GM12873 (cell line): ENCODE results near the gene ATP1A4.

Experiments
- CTCF ChIP-seq: IDR thresholded peaks from 2 replicates; pipeline ENCODE4 v1.5.1; 2012; ENCODE audit warnings: low read depth, mild to moderate bottlenecking, moderate library complexity, low read length, control low read depth; ENCODE audit not compliant: insufficient read depth; ENCODE audit errors: missing control alignments

ATP1A4 gene

DNA sequence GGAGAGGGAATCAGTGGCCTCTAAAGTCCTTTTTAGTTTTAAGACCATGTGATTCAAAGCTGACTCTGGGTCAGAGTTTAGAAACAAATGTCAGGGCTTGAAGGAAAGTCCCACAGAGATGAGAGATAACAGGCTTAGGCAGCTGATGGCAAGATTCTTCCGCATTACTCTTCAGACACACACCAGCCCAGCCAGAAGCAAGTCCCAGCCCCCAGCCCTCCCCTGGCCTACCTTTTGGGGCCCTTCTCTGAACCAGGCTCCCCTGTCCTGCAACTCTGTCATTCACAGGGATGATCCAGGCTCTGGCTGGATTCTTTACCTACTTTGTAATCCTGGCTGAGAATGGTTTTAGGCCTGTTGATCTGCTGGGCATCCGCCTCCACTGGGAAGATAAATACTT lies 25.8 kb downstream of the ATP1A4 start:
- TF ChIP-seq CTCF: no peak

- no peak for TF ChIP-seq CTCF
Measured at GRCh38 chr1:160177667-160178066, 26.3 kb downstream of the ATP1A4 start.

DNA sequence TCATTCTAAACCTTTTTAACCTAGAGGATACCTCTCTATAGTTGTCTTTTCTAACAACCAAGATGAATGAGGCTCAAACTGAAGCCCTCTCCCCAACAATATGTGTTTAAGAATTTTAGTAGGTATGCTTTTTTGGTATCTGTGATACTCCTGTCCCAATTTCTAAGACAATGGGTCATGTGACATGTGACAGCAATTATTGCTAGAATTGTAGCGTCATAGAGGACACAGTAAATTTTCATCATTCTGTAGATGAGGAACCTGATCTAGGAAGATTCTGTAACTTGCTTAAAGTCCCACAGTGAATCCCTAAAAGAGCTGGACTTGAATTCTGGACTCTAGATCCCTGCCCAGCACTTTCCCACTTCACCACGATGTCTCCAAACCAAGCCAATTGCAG lies 27.3 kb downstream of the ATP1A4 start:
- no peak for TF ChIP-seq CTCF

DNA sequence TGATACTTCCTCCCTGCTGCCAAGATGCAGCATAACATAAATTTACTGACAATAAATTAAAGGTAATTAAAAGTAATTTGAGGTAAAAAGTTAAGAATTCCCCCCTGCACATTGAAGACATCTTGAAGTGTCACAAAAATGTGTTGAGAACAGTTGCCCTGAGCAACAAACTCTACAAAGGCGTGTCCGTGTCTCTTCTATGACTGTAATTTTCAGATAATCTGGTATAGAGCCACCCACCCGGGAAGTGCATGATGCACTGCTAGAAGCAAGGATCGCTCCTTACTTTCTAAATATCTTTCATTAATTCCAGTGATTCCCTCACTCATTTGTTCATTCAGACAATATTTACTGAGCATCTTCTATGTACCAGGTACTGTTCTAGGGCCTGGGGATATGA lies 27.9 kb downstream of the ATP1A4 start:
- TF ChIP-seq CTCF: no peak

- no peak for TF ChIP-seq CTCF
Measured at GRCh38 chr1:160186246-160186645, 34.8 kb downstream of the ATP1A4 start.

DNA sequence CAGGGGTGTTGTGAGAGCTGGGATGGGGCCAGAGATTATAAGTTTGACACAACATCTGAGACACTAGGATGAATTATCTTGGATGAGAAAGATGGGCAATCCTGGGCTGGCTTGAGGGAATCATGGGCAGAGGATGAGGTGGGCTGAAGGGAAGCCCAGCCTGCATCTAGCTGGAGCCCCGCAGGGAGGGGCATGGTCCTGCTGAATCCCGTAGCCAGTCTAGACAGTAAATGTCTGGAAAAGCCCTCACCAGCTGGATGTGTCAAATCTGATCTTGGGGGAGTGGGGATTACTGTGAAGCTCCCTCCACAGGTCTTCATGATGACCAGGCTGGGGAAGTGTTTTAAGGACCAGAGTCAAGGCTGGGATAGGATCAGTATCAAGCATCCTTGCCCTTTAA lies 35.3 kb downstream of the ATP1A4 start:
- TF ChIP-seq CTCF: no peak

- no peak for TF ChIP-seq CTCF
Measured at GRCh38 chr1:160187407-160187806, 36.0 kb downstream of the ATP1A4 start.
